Left ventricle myocardium inferior (tissue), 1 donor: ENCODE results near the gene SERGEF. TPM values are rescaled to one million over a fixed set of nuclear protein-coding genes. Genes with fewer than 3 reads are reported as not detected.
A peak's percentile ranks its signal among the peaks of the same experiment; 100 is the strongest.

ENCODE experiments used
- DNase-seq: peaks from one replicate; pipeline ENCODE4 v3.0.0-alpha.2; 2020
- H3K27ac ChIP-seq: fragments of 200-600 bp; replicated peaks from 2 replicates; pipeline ENCODE4 v1.8.0; 2021
- H3K27me3 ChIP-seq: fragments of 200-600 bp; 2 replicates; pipeline ENCODE4 v1.8.0; 2021; ENCODE audit warnings: low read depth
- H3K36me3 ChIP-seq: fragments of 200-600 bp; 2 replicates; pipeline ENCODE4 v1.8.0; 2021
- H3K4me1 ChIP-seq: fragments of 200-600 bp; 2 replicates; pipeline ENCODE4 v1.8.0; 2021
- H3K4me3 ChIP-seq: fragments of 200-600 bp; 2 replicates; pipeline ENCODE4 v1.8.0; 2021; ENCODE audit warnings: mild to moderate bottlenecking, moderate library complexity
- H3K9me3 ChIP-seq: fragments of 200-600 bp; replicated peaks from 2 replicates; pipeline ENCODE4 v1.8.0; 2021
- intact Hi-C: fragments of 100-400 bp; cut with micrococcal nuclease; formaldehyde crosslinking; loops from one replicate; pipeline ENCODE4 v1.11.0; 2022
- total RNA-seq: library from RNA; stranded (reverse); fragmentation: NEBNext Ultra II Directional; extraction: Animal tissue kit (Norgen Biotek cat#: 25700); gene quantifications from one replicate; pipeline ENCODE4 v1.2.1, GENCODE V29; 2021
- TF ChIP-seq, protein P1 (sequence below): fragments of 200-600 bp; IDR thresholded peaks from 2 replicates; pipeline ENCODE4 v1.8.0; 2021; ENCODE audit warnings: antibody characterized with exemption, mild to moderate bottlenecking, borderline replicate concordance
- donor health status: DM: no; HTN: yes; CAD: no; lungs with severe emphysema.

SERGEF gene
- total RNA-seq, 1 donor from 2014 or later, result 13.1 TPM

DNA sequence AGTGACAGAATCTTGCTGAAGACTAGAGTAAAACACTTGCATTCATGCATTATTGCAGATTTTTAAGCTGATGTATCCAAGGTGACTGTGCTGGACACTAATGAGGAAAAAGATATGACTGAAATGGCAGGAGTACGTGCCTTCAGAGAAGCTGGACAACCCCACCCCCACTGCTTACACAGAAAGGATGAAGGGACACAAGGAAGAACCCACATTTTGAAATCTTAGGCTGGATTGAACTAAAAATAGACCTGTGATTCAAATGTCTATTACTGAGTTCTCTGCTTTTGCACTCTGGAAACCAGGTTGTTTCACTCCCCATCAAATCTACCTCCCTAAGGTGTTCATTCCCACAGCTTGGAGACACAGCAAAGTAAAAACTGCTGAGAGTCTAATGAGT lies 161.2 kb downstream of the SERGEF start:
- TF ChIP-seq, protein P1, sequence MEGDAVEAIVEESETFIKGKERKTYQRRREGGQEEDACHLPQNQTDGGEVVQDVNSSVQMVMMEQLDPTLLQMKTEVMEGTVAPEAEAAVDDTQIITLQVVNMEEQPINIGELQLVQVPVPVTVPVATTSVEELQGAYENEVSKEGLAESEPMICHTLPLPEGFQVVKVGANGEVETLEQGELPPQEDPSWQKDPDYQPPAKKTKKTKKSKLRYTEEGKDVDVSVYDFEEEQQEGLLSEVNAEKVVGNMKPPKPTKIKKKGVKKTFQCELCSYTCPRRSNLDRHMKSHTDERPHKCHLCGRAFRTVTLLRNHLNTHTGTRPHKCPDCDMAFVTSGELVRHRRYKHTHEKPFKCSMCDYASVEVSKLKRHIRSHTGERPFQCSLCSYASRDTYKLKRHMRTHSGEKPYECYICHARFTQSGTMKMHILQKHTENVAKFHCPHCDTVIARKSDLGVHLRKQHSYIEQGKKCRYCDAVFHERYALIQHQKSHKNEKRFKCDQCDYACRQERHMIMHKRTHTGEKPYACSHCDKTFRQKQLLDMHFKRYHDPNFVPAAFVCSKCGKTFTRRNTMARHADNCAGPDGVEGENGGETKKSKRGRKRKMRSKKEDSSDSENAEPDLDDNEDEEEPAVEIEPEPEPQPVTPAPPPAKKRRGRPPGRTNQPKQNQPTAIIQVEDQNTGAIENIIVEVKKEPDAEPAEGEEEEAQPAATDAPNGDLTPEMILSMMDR, result no peak
- Histone ChIP-seq H3K27ac (no peak overlapping the region), H3K27me3 (no peaks in the 10 kb centered on the region), H3K9me3 (no peaks in the 10 kb centered on the region), H3K4me1 (peaks cover 7% of the 10 kb centered on the region), H3K4me3 (no peak overlapping the region), H3K36me3 (no peaks in the 10 kb centered on the region)
- intact Hi-C loops, result no loop called here
- no peak for DNase-seq

DNA sequence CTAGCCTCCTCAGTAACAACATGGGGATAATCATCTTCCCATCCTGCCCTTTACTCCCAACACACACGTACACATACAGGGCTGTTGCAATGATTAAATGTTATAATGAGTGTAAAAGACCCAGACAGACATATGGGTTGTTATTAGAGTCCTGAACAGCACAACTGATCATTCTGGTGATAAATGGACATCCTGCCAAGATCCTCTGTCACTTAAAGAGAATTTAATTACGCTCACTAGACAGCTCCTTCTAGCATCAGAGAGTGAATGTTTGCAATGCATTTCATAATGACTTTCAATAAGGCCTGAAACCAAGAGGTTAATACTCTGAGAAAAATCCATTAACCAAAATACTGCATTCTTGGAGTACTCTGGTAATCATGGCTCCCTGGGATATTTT lies 162.5 kb downstream of the SERGEF start:
- intact Hi-C loops, result no loop called here
- Histone ChIP-seq H3K9me3 (no peaks in the 10 kb centered on the region), H3K27ac (no peak overlapping the region), H3K27me3 (no peaks in the 10 kb centered on the region), H3K36me3 (no peaks in the 10 kb centered on the region), H3K4me1 (peaks cover 17% of the 10 kb centered on the region), H3K4me3 (no peak overlapping the region)
- TF ChIP-seq, protein P1, result no peak
- no peak for DNase-seq

DNA sequence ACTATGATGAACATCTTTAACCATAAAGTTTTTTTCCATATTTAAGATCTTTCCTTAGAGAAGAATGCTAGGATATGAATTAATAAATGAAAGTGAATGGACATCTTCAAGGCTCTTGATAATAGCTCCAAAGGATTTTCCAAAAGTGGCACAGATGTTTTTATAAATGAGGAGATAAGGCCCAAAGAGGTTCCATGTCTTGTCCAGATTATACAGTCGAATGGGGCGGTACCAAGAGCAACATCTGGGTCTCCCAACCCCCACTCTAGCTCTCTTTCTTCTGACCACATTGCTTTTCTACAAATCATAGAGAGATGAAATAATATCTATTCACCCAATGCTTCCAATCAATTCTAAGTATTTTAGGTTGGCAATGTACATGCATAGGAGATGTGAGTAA lies 164.1 kb downstream of the SERGEF start:
- TF ChIP-seq, protein P1, result no peak
- intact Hi-C loops, result no loop called here

DNA sequence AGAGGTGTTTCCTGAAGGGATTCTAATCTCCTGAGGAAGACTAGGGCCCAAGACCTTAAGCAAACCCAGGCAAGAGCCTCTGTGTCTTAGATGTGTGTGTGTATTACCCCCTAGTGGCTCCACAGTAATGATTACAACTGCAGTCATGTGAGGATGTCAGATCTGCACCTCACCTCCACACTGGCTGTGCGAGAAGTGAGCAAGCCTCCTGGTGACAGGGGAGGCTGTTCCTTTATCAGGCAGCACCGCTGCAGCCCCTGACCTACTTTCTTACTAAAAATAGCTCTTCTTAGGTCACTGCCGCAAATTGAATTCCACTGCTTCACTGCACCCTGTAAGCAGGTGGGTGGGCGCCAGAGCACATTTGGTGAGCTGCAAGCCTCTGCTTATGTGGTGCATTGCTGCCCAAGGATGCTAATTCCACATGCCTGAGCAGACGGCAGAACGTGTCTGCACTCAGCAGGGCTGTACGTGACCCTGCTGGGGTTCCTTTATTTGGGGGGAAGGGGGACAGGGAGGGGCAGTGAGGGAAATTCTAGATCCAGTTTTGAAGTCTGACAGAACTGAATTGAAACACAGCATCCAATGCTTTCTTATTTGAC lies 165.9 kb downstream of the SERGEF start:
- no peaks in the 10 kb centered on the region for H3K36me3 ChIP-seq
- no peak for DNase-seq
- intact Hi-C loops, result no loop called here
- H3K27me3 ChIP-seq, result no peaks in the 10 kb centered on the region
- no peak overlapping the region for H3K27ac ChIP-seq
- TF ChIP-seq, protein P1, result peak; percentile 49
- no peak overlapping the region for H3K4me3 ChIP-seq
- H3K4me1 ChIP-seq, result peaks cover 24% of the 10 kb centered on the region
- no peaks in the 10 kb centered on the region for H3K9me3 ChIP-seq

More for the DNA sequence above, 164.1 kb downstream of the SERGEF start:
- DNase-seq, result no peak
- Histone ChIP-seq H3K36me3 (no peaks in the 10 kb centered on the region), H3K9me3 (no peaks in the 10 kb centered on the region), H3K27me3 (no peaks in the 10 kb centered on the region), H3K4me1 (peaks cover 17% of the 10 kb centered on the region), H3K27ac (no peak overlapping the region), H3K4me3 (no peak overlapping the region)

DNA sequence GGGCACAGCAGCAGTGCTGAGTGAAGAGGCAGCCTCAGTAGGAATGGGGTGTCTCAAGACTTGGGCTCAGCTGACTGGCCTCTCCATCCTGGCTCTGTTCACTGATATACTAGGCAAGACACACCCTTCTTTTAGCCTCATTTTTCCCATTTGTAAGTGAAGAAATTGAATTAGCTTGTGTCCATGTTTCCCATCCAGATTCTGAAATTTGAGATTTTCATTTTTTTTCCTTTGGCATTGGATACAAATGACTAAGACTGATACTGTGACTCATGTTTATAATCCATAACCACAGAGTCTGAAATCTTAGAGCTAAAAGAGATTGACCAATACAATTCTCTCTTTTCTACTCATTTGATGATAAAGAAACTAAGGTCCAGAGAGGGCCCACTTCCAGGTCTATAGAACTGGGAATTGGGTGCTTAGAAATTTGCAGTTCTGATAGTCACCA lies 167.4 kb downstream of the SERGEF start:
- Histone ChIP-seq H3K9me3 (no peaks in the 10 kb centered on the region), H3K4me1 (peaks cover 24% of the 10 kb centered on the region), H3K27me3 (no peaks in the 10 kb centered on the region), H3K4me3 (no peak overlapping the region), H3K36me3 (no peaks in the 10 kb centered on the region), H3K27ac (no peak overlapping the region)
- TF ChIP-seq, protein P1, result no peak
- DNase-seq, result no peak
- intact Hi-C loops, result no loop called here
